ENCODE results near the gene ZNF831.

The ZNF831 gene

DNA sequence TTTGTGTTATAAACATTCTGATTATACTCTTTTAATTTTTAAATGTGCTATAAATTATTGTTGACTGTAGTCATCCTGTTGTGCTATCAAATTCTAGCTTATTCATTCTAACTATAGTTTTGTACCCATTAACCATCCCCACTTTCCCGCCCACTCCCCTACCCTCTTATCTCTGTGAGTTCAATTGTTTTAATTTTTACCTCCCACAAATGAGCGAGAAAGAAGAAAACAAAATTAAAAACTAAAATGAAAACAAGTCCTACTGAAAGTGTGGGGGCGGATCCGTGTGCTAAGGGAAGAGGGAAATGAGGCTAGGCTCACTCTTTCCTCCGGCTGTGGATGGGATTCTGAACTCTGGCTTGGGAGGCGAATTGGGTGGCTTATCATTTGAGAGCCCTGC is 6.6 kb upstream of the ZNF831 start:
- H4K20me1 ChIP-seq, result no peaks in the 10 kb centered on the region
- H3K27ac ChIP-seq, result no peak overlapping the region
- H3K27me3 ChIP-seq, result peaks cover 0 to 19% (median 0%) of the 10 kb centered on the region in 11 experiments; a peak in 5 of 22 replicates
- 0 out of 22 replicates have a peak, but pooled peaks cover 0 to under 1% (median 0%) of the 10 kb centered on the region in 11 experiments for H3K9me3 ChIP-seq (replicated peaks in 1 of 11)
- no peak overlapping the region for H3K4me2 ChIP-seq
- no peaks in the 10 kb centered on the region for H3K36me3 ChIP-seq
- no peak overlapping the region for H3K4me3 ChIP-seq
- H3K4me1 ChIP-seq, result peaks cover 29 to 76% (median 45%) of the 10 kb centered on the region in 10 experiments
- no peak for TF ChIP-seq Cebpa-rat (IDR thresholded peaks at IDR 0.05)
- H3K9ac ChIP-seq, result no peak overlapping the region

DNA sequence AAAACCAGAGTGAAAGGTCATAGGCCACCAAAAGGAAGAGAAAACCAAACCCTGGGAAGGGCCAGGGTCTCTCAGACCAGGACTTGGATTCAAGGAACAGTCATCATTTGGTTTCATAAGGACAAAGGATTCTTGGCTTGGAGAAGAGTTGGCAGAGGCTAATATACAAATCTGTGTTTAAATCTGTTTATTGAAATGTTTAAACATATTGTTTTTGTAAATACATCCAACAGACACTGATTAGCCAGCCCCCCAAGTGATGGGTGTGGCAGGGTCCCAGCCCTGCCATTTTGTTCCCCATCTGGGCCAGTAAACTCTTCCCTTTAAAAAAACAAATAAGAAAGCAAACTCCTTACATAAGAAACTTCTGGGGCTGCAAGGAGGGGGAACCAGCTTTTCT is 6.1 kb upstream of the ZNF831 start:
- peaks cover 0 to 5% (median 2%) of the 10 kb centered on the region in 11 experiments; a peak in 6 of 22 replicates for H3K9me3 ChIP-seq (replicated peaks in 1 of 11)
- no peak overlapping the region for H3K27ac ChIP-seq
- no peak overlapping the region for H3K4me3 ChIP-seq
- H3K9ac ChIP-seq, result no peak overlapping the region
- no peak for TF ChIP-seq Cebpa-rat (IDR thresholded peaks at IDR 0.05)
- H3K27me3 ChIP-seq, result peaks cover 0 to 19% (median 0%) of the 10 kb centered on the region in 11 experiments; a peak in 5 of 22 replicates
- H3K4me2 ChIP-seq, result peak overlapping the region in 1 of 11 experiments; percentile 94; a peak in 1 of 22 replicates
- no peaks in the 10 kb centered on the region for H3K36me3 ChIP-seq
- H3K4me1 ChIP-seq, result peaks cover 29 to 72% (median 43%) of the 10 kb centered on the region in 10 experiments
- H4K20me1 ChIP-seq, result no peaks in the 10 kb centered on the region

DNA sequence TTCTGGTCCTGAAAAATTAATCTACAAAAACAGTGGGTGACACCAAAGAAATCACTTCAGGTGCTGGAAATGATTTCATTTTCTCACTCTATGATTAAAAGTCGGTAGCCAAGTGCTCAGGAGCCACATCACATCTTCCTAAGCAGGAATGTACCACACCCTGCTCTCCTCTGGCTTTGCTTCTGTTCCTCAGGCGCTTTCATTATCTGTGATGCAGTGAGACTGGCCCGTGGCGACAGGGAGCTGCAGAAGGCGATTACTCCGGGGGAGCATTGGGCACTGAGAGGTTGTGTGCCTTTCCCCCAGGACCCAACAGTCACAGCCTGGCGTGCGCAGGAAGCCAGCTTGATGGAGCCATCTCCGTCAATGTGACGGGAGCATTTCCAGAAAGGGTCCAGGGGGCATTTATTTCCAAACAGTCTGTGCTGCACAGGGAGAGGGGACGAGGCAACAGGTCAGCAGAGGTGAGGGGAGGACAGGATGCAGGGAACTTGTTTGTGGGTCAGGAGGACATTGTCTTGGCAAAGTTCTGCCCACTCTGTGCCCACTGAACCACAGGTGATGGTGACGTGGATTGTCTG is 5.6 kb upstream of the ZNF831 start:
- Histone ChIP-seq H3K4me2 (peak overlapping the region in 6 of 11 experiments; percentile 5 to 94 (median 87); a peak in 8 of 22 replicates), H3K4me1 (peaks cover 25 to 70% (median 40%) of the 10 kb centered on the region in 10 experiments), H3K4me3 (no peak overlapping the region), H4K20me1 (no peaks in the 10 kb centered on the region), H3K27me3 (peaks cover 0 to 19% (median 0%) of the 10 kb centered on the region in 11 experiments; a peak in 5 of 22 replicates), H3K9me3 (replicated peaks in 1 of 11) (peaks cover 0 to 8% (median 4%) of the 10 kb centered on the region in 11 experiments; a peak in 6 of 22 replicates), H3K27ac (no peak overlapping the region), H3K36me3 (no peaks in the 10 kb centered on the region), H3K9ac (no peak overlapping the region)
- TF ChIP-seq Cebpa-rat (IDR thresholded peaks at IDR 0.05), result no peak

DNA sequence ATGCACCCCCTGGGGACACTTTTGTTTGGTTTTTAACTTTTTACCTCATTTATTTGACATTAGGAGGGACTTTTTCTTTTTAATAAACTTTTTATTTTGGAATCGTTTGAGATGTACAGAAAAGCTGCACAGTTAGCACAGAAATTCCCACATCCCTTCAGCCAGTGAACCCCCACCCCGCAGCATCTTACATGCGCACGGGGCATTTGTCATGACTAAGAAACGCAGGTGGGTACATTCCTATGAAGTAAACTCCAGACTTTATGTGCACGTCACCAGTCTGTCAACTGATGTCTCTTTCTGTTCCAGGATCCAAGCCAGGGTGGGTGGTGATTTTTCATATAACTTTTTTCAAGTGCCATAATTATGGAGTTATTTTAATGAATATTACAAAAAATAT is 4.9 kb upstream of the ZNF831 start:
- TF ChIP-seq Cebpa-rat (IDR thresholded peaks at IDR 0.05), result no peak
- Histone ChIP-seq H3K4me1 (peaks cover 26 to 70% (median 44%) of the 10 kb centered on the region in 10 experiments), H3K36me3 (no peaks in the 10 kb centered on the region), H3K27me3 (peaks cover 0 to 19% (median 0%) of the 10 kb centered on the region in 11 experiments; a peak in 5 of 22 replicates), H3K9me3 (replicated peaks in 1 of 11) (peaks cover 0 to 8% (median 4%) of the 10 kb centered on the region in 11 experiments; a peak in 6 of 22 replicates), H3K9ac (no peak overlapping the region), H4K20me1 (no peaks in the 10 kb centered on the region), H3K4me2 (peak overlapping the region in 6 of 11 experiments; percentile 73 to 94 (median 87); a peak in 13 of 22 replicates), H3K27ac (no peak overlapping the region), H3K4me3 (no peak overlapping the region)

DNA sequence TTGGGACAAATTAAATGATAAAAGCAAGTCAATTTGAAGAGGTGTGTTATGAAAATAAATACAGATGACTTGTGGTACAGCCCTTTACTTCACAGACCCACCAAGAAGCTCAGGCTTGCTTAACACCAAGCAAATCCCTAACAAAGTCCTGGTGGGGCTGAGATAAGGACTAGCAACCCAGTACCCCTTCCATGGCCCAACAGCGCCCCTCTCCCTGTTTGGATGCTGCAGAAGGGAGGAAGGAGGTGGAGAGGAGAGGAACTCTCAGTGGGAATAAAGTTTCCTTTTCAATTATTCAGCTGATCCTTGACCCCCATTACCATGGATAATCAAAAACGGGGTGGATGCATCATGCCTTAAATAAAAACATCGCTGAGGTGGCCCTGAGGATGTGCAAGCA is 4.5 kb upstream of the ZNF831 start:
- 0 out of 20 replicates have a peak overlapping the region, but pooled peaks of 1 of the 10 experiments have one; percentile 15 for H3K4me3 ChIP-seq
- H3K9ac ChIP-seq, result no peak overlapping the region
- H3K4me1 ChIP-seq, result peaks cover 30 to 70% (median 48%) of the 10 kb centered on the region in 10 experiments
- no peaks in the 10 kb centered on the region for H4K20me1 ChIP-seq
- peaks cover 0 to 19% (median 0%) of the 10 kb centered on the region in 11 experiments; a peak in 5 of 22 replicates for H3K27me3 ChIP-seq
- peaks cover 0 to 8% (median 4%) of the 10 kb centered on the region in 11 experiments; a peak in 6 of 22 replicates for H3K9me3 ChIP-seq (replicated peaks in 1 of 11)
- H3K36me3 ChIP-seq, result no peaks in the 10 kb centered on the region
- peak overlapping the region; percentile 27 to 94 (median 73); a peak in 21 of 22 replicates for H3K4me2 ChIP-seq
- no peak overlapping the region for H3K27ac ChIP-seq
- no peak for TF ChIP-seq Cebpa-rat (IDR thresholded peaks at IDR 0.05)

DNA sequence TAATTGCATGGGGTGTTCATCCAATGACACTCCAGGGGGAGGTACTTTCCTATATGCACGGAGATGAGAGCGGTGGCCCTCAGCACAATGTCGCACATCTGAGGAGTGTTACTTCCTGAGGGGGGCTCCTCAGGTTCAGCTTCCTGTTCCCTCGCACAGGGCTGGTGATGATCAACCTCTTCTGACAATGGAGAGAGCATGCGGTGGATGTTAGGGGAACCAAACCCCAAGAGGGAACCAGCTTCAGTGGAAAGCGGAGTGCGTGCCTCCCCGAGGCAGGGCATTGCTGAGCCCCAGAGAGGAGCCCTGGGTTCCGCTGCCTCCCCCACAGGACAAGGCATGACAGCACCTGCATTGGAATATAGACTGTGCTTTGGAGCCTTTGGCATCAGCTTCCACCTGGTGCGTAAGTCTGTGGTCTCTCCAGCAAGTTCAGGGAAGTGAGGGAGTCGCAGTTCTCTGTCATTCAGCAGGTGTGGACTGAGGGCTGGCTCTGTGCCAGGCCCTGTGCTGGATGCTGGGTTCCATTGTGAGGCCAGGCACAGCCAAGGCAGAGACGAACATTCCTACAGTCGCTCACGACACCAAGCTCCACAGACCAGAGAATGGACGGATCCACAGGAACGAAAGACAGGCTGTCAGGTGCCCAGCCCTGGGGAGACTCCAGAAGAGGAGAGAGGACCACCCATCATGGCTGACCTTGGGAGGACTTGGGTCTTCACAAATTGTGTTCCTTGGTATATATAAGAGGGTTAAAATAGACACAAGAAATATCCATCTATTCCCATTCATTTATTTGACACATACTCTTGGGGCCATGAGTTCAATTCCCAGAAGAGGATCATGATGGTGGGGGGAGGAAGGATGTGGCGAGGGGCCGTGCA is 3.9 kb upstream of the ZNF831 start:
- H3K4me2 ChIP-seq, result peak overlapping the region; percentile 27 to 94 (median 73)

DNA sequence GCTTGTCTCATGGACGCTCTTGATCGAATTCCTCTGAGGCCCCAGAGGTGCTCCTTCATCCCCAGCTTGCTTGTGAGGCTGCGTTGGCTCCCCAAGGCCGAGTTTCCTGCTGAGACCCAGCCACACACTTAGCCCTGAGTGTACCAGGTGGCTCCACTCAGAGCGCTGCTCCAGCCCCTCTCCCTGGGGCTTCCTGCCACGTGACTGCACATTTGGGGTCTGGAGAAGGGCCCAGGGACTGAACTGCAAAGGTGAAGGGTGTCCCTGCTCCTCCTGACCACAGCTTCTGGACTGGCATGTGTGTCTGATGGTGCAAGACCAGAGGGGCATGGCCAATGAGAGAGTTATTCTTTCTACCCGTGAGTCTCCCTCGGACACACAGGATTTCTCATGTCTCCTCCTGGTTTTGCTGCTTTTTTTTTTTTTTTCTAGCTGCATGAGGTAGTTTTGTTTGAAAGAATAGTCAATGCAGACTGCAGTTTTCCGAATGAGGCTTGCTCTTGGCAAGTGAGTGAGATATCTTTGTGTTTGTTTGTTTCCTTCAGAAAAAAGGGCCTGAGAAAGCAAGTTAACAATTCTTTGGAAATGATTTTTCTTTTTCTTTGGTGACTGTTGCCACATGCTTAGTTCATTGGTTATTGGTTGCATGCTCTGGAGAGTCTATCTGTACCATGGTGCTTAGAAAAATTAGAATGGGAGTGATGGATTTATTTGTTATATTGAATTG is 3.1 kb upstream of the ZNF831 start:
- Histone ChIP-seq H3K4me3 (no peak overlapping the region), H3K4me2 (peak overlapping the region; percentile 27 to 94 (median 73); a peak in 21 of 22 replicates), H3K36me3 (no peaks in the 10 kb centered on the region), H3K9me3 (replicated peaks in 1 of 11) (peaks cover 0 to 8% (median 4%) of the 10 kb centered on the region in 11 experiments; a peak in 6 of 22 replicates), H3K27me3 (peaks cover 0 to 19% (median 0%) of the 10 kb centered on the region in 11 experiments; a peak in 5 of 22 replicates), H3K4me1 (peaks cover 34 to 64% (median 50%) of the 10 kb centered on the region in 10 experiments), H3K27ac (peak overlapping the region in 4 of 11 experiments; percentile 9 to 55 (median 54); a peak in 6 of 22 replicates), H3K9ac (peak overlapping the region in 1 of 11 experiments; percentile 6; a peak in 1 of 22 replicates), H4K20me1 (no peaks in the 10 kb centered on the region)
- no peak for TF ChIP-seq Cebpa-rat (IDR thresholded peaks at IDR 0.05)

More for the DNA sequence above, 3.9 kb upstream of the ZNF831 start:
- TF ChIP-seq Cebpa-rat (IDR thresholded peaks at IDR 0.05), result no peak
- peak overlapping the region in 1 of 11 experiments; percentile 19; a peak in 2 of 22 replicates for H3K9ac ChIP-seq
- peak overlapping the region in 4 of 11 experiments; percentile 1 to 55 (median 44); a peak in 5 of 22 replicates for H3K27ac ChIP-seq
- peaks cover 0 to 8% (median 4%) of the 10 kb centered on the region in 11 experiments; a peak in 6 of 22 replicates for H3K9me3 ChIP-seq (replicated peaks in 1 of 11)
- peaks cover 31 to 67% (median 49%) of the 10 kb centered on the region in 10 experiments for H3K4me1 ChIP-seq
- no peaks in the 10 kb centered on the region for H3K36me3 ChIP-seq
- H4K20me1 ChIP-seq, result no peaks in the 10 kb centered on the region
- H3K4me3 ChIP-seq, result 0 out of 20 replicates have a peak overlapping the region, but pooled peaks of 1 of the 10 experiments have one; percentile 15
- H3K27me3 ChIP-seq, result peaks cover 0 to 19% (median 0%) of the 10 kb centered on the region in 11 experiments; a peak in 5 of 22 replicates

DNA sequence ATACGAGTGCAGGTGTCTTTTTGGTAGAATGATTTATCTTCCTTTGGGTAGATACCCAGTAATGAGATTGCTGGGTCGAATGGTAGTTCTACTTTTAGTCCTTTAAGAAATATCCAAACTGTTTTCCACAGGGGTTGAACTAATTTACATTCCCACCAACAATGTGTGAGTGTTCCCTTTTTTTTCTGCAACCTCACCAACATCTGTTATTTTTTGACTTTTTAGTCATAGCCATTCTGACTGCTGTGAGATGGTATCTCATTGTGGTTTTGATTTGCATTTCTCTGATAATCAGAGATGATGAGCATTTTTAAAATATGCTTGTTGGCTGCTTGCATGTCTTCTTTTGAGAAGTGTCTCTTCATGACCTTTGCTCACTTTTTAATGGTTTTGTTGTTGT is 1.9 kb upstream of the ZNF831 start:
- H3K9me3 ChIP-seq (replicated peaks in 1 of 11), result peaks cover 0 to 8% (median 4%) of the 10 kb centered on the region in 11 experiments; a peak in 6 of 22 replicates
- H3K4me1 ChIP-seq, result peaks cover 44 to 76% (median 59%) of the 10 kb centered on the region in 10 experiments
- peak overlapping the region in 8 of 11 experiments; percentile 37 to 94 (median 84); a peak in 11 of 22 replicates for H3K4me2 ChIP-seq
- peak overlapping the region in 2 of 11 experiments; percentile 25 to 74; a peak in 3 of 22 replicates for H3K27ac ChIP-seq
- H4K20me1 ChIP-seq, result no peaks in the 10 kb centered on the region
- TF ChIP-seq Cebpa-rat (IDR thresholded peaks at IDR 0.05), result no peak
- no peaks in the 10 kb centered on the region for H3K36me3 ChIP-seq
- H3K4me3 ChIP-seq, result no peak overlapping the region
- H3K9ac ChIP-seq, result peak overlapping the region in 1 of 11 experiments; percentile 20; a peak in 1 of 22 replicates
- H3K27me3 ChIP-seq, result peaks cover 0 to 19% (median 0%) of the 10 kb centered on the region in 11 experiments; a peak in 5 of 22 replicates
